Jurkat, Clone E6-1 (cell line): ENCODE data around the gene NDRG2.
"Not testable (repeated sequence)": the region's sequence is repeated elsewhere in the genome, so short reads cannot be mapped to it uniquely, and the experiment has no call there.

Experiments used
- DNase-seq: peaks from one replicate; pipeline ENCODE4 v3.0.0-alpha.2; 2011; ENCODE audit warnings: low read depth, low spot score
- H3K4me3 ChIP-seq: 2 replicates; pipeline ENCODE4 v1.5.1; 2011; ENCODE audit warnings: mild to moderate bottlenecking, low read length, control low read depth, moderate library complexity

Gene NDRG2

DNA sequence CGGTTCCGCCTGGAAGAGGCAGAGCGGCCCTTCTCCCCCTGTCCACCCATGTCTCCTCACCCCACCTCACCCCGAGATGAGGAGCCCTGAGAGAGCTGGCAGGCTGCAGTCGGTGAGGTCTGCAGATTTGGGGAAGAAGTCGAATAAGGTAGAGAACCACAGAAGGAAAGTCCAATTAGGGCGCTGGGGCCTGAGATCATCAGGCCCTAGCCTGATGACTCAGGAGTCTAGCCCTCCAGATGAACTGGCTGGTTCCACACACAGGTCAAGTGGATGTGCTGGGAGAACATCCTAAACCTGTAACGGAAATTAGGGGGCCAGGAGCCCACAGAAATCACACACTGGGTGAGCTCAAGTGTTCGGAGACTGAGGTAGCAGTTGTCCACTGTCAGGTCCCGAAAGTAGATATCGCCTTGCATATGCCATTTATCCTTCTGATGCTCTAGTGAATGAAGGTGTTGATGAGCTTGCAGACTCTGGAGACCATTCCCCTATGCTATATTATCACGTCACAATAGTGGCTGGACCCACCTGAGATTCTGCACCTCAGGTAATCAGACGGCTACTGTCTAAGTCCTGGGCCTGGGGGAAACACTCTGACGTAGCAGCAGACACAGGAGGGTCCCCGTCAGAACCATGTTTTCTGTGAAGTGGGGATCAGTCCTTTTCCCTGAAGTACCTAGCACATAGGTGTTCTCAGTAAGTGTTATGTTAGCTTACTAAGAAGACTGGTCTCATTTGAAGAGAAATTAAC lies 36.0 kb downstream of the NDRG2 start:
- DNase-seq = no peak
- H3K4me3 ChIP-seq = peak overlapping the region; percentile 99

GRCh38 chr14:20986811-20987210 lies 38.0 kb downstream of the NDRG2 start:
- DNase-seq = no peak
- H3K4me3 ChIP-seq = no peak overlapping the region

DNA sequence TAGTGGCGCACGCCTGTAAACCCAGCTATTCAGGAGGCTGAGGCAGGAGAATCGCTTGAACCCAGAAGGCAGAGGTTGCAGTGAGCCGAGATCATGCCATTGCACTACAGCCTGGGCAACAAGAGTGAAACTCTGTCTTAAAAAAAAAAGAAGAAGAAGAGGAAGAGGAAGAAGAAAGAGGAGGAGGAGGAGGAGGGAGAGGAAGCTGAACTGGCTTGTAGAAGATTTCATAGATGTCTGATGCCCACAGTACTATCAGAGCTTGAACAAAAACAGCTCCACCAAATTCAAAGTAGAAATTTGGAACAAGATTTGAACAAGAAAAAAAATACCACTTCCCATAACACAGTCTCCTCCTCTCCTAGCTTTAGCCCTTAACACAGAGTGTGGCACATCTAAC lies 39.2 kb downstream of the NDRG2 start:
- DNase-seq, H3K4me3 ChIP-seq: not testable (repeated sequence)

DNA sequence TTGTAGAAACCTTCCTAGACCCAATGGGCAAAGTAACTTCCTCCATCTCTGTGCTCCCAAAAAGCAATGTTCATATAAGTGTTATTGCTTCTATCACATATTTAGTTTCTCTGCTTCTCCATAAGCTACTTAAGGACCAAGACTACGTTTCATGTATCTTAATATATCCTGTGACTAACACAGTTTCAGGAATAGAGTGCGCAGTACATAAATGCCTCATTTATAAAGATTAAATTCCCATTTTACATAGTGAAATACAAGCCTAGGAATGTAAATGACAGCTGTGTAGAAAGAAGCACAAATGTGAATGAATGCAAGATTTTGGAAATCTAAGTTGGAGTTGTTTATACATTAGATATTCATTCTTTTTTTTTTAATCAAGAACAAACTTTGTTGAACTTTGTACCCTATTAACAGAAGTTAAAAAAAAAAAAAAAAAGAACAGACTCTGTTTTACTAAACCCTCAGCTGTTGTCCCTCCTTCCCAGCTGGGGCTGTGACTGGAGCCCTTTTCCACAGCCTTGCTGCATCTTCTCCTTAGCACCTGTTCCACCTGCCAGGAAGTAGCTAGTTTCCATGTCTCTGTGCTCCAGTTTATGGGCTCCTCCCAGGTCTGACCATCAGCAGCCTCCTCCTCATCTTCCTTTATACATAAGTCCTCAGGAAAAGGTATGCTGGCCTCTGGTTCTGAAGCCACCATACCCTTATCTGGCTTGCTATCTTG lies 42.1 kb downstream of the NDRG2 start:
- no peak overlapping the region for H3K4me3 ChIP-seq
- DNase-seq = no peak

DNA sequence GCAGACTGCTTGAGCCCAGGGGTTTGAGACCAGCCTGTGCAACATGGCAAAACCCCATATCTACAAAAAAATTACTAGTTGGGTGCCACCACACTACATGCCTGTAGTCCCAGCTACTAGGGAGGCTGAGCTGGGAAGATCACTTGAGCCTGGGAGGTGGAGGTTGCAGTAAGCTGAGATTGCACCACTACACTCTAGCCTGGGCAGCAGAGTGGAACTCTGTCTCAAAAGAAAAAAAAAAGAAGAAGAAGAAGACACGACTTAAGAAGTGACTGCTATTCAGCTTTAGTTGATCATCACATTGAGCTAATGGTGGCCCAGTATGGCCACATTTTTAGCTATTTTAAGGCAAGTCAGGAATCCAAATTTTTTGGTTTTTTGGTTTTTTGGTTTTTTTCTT lies 44.0 kb downstream of the NDRG2 start:
- DNase-seq = no peak
- no peak overlapping the region for H3K4me3 ChIP-seq

DNA sequence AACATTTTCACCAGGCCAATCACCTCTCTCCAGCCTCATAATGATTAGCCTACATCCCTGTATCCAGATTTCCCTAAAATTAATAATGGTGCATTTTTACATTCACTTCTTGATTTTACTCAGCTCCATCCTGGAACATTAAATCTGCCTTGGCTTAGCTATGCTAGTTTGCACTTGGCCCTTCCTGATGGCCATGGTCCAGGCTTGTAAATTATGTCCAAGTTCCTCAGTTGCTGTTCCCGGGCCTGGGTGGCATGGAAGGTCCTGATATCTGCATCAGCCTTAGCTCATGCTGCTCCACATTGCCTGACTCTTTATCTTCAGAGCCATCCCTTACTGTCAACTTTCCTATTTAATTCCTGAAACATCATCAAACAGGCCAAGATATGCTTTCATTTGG lies 46.2 kb downstream of the NDRG2 start:
- no peak for DNase-seq
- H3K4me3 ChIP-seq = no peak overlapping the region

DNA sequence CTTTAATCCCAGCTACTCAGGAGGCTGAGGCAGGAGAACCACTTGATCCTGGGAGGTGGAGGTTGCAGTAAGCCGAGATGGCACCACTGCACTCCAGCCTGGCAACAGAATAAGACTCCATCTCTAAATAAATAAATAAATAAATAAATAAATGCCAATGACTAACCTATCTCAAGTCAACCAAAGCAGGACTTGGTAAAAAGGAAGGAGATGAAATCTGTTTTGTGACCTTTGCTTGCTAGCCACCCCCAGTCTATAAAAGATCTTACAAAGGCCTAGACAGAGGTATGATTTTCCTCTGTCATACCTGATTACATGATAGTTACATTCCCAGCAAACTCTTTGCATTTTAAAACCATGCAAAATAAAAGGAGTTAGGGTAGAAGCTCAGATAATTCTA lies 48.6 kb downstream of the NDRG2 start:
- no peak for DNase-seq

DNA sequence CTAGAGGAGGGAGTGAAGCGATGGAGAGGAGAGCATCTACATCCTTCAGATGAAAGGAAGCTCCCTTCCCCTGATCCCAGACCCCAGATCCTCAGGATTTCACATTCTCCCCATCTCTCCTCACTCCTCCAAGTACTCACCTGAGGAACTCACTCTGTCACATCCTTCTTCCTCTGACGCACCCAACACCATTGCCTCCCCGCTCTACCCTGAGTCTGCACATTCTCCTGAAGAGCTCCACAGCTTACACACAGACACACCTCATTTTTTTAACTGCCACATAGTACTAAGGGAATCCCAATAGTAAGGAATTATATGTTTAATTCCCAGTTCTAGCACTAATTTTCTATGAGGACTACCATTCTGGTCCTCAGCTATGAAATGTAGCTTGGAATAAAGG lies 51.4 kb downstream of the NDRG2 start:
- DNase-seq = no peak
- H3K4me3 ChIP-seq = no peak overlapping the region

More for the DNA sequence above, 48.6 kb downstream of the NDRG2 start:
- H3K4me3 ChIP-seq = no peak overlapping the region

GRCh38 chr14:20971705-20972021 lies 53.2 kb downstream of the NDRG2 start:
- no peak for DNase-seq
- H3K4me3 ChIP-seq = peak overlapping the region; percentile 73

DNA sequence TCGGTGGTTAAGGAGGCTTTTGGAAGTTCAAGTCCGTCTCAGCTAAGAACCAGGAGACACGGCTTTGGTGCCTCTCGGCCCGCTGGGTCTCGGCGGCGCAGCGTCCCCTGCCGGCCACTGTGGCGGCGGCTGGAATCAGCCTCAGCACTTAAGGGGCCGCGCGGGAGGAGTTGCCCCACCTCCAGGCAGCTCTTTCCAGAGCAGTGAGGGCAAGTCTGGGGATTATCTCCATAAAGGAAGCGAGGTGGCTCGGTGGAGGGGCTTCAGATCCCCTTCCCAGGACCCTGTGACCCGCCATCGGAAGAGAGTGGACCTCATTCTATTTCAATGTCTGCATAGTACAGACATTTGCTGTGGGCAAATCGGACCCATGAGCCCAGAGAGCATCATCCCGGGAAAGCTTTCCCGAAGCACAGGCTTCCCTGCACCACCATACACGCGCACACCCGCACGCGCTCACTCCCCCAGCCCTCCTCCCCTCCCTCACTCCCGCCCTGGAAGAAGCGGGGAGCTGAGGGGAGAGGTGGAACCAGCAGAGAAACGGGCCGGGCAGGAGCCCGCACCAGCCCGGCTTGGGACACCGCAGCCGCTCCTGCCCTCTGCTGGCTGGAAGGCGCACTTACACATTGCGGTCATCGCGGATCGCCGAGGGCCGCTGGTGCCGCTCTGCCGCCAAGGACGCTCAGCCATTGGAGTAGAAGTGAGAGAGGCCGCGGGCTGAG lies 53.7 kb downstream of the NDRG2 start:
- peak; percentile 57 for DNase-seq
- H3K4me3 ChIP-seq = peak overlapping the region; percentile 73

DNA sequence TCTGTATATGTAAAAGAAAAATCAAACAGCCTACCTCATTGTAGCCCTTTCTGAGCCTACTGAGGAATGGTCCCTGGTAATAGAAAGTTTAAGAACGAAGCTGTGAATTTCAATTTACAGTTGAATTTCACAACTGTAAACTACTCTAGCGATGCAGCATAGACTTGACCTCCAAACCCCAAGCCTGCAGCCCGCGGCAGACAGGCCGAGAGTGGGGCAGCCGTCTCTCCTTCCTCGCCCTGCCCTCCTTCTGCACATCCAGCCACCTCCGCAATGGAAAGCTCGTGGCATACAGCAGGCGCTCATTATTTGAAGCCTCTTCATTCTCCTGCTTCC lies 54.2 kb downstream of the NDRG2 start:
- peak overlapping the region; percentile 73 for H3K4me3 ChIP-seq
- DNase-seq = no peak

DNA sequence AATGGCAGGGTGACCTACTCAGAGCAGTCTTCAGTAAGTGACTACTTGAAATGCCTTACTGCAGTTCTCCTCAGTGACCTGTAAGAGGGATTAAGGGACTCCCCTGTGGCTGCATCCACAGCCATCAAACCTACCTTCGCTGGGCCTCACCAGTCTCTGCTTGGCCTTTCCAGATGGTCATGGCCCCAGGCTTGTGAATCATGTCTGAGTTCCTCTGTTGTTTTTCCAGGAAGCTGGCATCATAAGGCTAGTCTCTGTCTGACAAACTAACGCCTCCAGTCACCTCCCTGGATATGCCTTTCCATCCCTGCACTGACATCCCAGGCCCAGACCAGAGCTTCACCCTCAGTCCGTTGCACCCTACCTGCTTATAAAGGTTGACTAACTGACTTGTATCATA lies 55.5 kb downstream of the NDRG2 start:
- no peak overlapping the region for H3K4me3 ChIP-seq
- no peak for DNase-seq
